Mucosa of descending colon (tissue), 3 donors: ENCODE results near the gene TRANK1. TPM values are rescaled to one million over a fixed set of nuclear protein-coding genes. Genes with fewer than 3 reads are reported as not detected.
"Not testable (repeated sequence)": the region's sequence is repeated elsewhere in the genome, so short reads cannot be mapped to it uniquely, and the experiment has no call there.

ENCODE experiments used
- ATAC-seq: fragments of 200-7000 bp; cut with Tn5 transposase; one replicate; pipeline ENCODE4 v1.9.1; 2020; ENCODE audit warnings: mild to moderate bottlenecking, moderate library complexity
- DNase-seq, 3 donors: peaks; one replicate each; pipeline ENCODE4 v3.0.0-alpha.2; 2020
- H3K36me3 ChIP-seq: fragments of 200-600 bp; one replicate; pipeline ENCODE4 v1.8.0; 2021; ENCODE audit warnings: low read depth, mild to moderate bottlenecking
- H3K4me1 ChIP-seq: fragments of 200-600 bp; one replicate; pipeline ENCODE4 v1.8.0; 2021; ENCODE audit warnings: low read depth, mild to moderate bottlenecking
- H3K4me3 ChIP-seq: fragments of 200-600 bp; one replicate; pipeline ENCODE4 v1.8.0; 2021; ENCODE audit warnings: mild to moderate bottlenecking
- H3K9me3 ChIP-seq: fragments of 200-600 bp; one replicate; pipeline ENCODE4 v1.8.0; 2021; ENCODE audit warnings: mild to moderate bottlenecking
- intact Hi-C, 2 donors: fragments of 100-400 bp; cut with DNase I in 1 of 2; cut with micrococcal nuclease in 1 of 2; formaldehyde crosslinking; loops; one replicate each; pipeline versions ENCODE4 v1.11.0 to v1.11.1; 2022; cut with DNase I, micrococcal nuclease
- total RNA-seq, 3 donors: library from RNA; stranded (reverse); fragmentation: NEBNext Ultra II Directional in 2 of 3; extraction: Animal tissue kit (Norgen Biotek cat#: 25700) in 2 of 3; gene quantifications; one replicate each; pipeline versions ENCODE4 v1.2.1 to v1.2.4, GENCODE V29; 2021 to 2023
- TF ChIP-seq, protein P1 (sequence below): fragments of 200-600 bp; IDR thresholded peaks from one replicate; pipeline ENCODE4 v1.8.0; 2022; ENCODE audit warnings: antibody characterized with exemption, mild to moderate bottlenecking
- donor health status: DM: no; HTN: no; CAD: no; lungs with moderate emphysema.
- donor health status: DM: no; HTN: no; CAD: no.
- donor health status: DM: no; HTN: yes; CAD: no.

The TRANK1 gene
- total RNA-seq, 3 donors from 2014 or later: 78.6 to 163 (median 97.3) TPM

DNA sequence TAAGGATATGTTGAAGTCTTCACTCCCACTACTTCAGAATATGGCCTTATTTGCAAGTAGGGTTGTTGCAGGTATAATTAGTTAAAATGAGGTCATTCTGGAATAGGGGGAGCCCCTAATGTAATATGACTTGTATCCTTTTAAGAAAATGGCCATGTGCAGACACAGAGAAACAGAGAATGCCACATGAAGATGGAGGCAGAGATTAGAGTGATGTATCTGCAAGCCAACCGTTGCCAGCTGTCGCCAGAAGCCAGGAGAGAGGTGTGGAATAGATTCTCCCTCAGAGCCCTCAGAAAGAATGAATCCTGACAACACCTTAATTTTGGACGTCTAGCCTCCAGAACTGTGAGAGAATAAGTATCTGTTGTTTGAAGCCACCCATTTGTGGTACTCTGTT, 11.3 kb upstream of the TRANK1 start:
- intact Hi-C loops: no loop called here
- H3K4me3 ChIP-seq: no peak overlapping the region
- H3K4me1 ChIP-seq: peaks cover 6% of the 10 kb centered on the region
- no peaks in the 10 kb centered on the region for H3K9me3 ChIP-seq
- no peak for DNase-seq
- no peak for ATAC-seq
- no peaks in the 10 kb centered on the region for H3K36me3 ChIP-seq
- TF ChIP-seq, protein P1, sequence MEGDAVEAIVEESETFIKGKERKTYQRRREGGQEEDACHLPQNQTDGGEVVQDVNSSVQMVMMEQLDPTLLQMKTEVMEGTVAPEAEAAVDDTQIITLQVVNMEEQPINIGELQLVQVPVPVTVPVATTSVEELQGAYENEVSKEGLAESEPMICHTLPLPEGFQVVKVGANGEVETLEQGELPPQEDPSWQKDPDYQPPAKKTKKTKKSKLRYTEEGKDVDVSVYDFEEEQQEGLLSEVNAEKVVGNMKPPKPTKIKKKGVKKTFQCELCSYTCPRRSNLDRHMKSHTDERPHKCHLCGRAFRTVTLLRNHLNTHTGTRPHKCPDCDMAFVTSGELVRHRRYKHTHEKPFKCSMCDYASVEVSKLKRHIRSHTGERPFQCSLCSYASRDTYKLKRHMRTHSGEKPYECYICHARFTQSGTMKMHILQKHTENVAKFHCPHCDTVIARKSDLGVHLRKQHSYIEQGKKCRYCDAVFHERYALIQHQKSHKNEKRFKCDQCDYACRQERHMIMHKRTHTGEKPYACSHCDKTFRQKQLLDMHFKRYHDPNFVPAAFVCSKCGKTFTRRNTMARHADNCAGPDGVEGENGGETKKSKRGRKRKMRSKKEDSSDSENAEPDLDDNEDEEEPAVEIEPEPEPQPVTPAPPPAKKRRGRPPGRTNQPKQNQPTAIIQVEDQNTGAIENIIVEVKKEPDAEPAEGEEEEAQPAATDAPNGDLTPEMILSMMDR: no peak

DNA sequence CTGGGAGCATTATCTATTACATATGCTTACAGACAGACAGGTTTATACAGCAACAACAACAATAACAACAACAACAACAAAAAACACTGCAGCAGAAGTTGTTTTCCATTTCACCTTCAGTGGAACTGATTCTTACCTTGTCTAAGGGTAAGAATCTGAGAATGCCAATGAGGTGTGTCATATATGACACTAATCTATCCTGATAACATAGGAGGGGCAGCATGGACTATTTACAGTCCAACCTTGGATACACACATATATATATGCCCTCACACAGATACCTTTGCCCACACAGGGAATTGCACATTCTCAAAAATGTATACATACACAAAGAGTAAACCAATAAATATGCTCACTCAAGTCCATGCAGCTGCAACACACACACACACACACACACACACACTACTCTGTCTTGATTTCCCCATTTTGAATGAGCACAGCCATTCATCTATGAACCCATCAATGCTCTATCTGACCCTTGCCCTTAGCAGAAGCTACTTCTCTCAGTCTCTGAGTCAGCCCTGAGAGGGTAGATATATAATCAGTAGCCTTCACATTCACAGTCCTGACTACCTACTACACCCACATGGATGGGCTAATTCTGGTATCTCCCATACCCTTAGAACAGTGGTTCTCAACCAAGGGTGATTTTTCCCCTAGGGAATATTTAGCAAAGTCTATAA, 9.7 kb upstream of the TRANK1 start:
- Histone ChIP-seq H3K4me1 (peaks cover 6% of the 10 kb centered on the region), H3K4me3 (no peak overlapping the region), H3K36me3 (no peaks in the 10 kb centered on the region), H3K9me3 (no peaks in the 10 kb centered on the region)
- ATAC-seq (peak; percentile 79), DNase-seq (peak in 1 of 3 donors; percentile 54)
- intact Hi-C loops: no loop called here
- TF ChIP-seq, protein P1: no peak

DNA sequence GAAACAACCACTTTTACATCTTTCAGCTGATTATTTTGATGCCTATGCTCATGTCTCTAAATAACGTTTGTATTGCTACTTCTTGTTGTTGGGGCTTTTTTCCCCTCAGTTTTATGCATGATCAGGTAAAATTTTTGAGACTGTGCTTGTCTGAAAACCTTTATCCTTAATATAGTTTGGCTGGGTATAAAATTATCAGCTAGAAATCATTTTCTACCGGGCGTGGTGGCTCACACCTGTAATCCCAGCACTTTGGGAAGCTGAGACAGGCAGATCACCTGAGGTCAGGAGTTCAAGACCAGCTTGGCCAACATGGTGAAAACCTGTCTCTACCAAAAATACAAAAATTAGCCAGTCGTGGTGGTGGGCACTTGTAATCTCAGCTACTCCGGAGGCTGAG, 3.0 kb upstream of the TRANK1 start:
- not testable (repeated sequence) for H3K4me3 ChIP-seq

DNA sequence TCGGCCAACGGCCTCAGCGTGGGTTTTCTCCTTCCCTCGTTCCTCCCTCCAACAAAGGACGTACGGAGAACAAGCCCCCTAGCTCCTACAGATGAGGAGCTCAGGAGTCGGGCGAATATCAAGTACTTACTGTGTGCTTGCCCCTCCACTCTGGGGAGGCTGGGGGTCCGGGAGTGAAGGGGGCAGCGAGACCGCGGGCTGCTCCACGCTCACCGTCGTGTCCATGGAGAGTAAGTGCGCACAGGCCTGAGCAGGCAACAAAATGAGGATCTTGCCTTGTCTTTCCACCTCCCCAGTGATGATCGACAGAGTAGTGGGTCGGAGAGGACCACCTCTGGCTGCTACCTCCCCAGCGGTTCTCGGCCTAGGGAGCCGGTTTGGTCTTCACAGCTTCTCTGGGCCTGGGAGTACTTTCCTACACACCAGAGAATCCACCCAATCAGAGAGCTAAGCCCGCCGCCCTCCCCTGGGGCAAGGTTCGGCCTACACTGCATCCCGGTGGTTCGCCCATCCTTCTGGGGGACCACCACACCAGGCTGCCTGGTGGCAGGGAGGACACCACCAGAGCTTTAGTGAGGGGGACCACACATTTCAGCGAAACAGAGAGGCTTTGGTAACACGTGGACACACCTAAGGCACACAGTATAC, 603 bp upstream of the TRANK1 start:
- Histone ChIP-seq H3K4me1 (peaks cover 22% of the 10 kb centered on the region), H3K4me3 (no peak overlapping the region), H3K36me3 (no peaks in the 10 kb centered on the region), H3K9me3 (peaks cover 7% of the 10 kb centered on the region)
- TF ChIP-seq, protein P1: no peak
- no peak for ATAC-seq
- peak in 1 of 3 donors; percentile 61 for DNase-seq
- intact Hi-C loops: no loop called here

More for the DNA sequence above, 3.0 kb upstream of the TRANK1 start:
- peaks cover 11% of the 10 kb centered on the region for H3K4me1 ChIP-seq
- ATAC-seq, DNase-seq, H3K36me3 ChIP-seq, H3K9me3 ChIP-seq, intact Hi-C loops: not testable (repeated sequence)

DNA sequence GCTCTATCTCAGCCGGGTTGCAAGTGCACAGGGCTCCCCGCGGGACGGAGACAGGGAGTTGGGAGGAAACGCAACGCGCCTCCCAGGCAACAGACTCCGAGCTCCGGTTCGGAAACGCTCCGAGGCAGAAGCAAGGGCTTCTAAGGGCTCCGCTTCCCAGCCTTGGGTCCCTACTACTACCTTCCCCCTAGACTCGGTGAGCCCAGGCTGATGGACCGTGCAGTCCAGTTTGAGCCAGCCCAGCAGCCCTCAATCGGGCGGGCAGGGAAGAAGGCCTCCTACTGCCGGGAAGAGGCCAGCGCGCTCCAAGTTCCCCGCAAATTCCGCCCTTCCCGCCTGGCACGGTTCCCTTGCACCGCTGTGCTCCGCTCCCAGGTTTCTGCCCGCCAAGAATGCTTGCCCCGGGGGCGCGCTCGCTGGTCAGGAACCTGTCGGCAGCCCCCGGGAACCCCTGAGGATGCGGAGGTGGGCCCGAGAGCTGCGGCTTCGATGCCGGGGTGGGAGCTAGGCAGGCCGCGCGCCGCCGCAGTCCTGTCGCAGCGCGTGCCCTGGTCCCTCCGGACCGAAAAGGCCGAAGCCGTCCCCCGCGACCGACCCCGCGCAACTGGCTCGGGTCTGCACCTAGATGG, 728 bp downstream of the TRANK1 start:
- intact Hi-C loops: no loop called here
- Histone ChIP-seq H3K9me3 (peaks cover 7% of the 10 kb centered on the region), H3K36me3 (no peaks in the 10 kb centered on the region), H3K4me1 (peaks cover 22% of the 10 kb centered on the region), H3K4me3 (peak overlapping the region; percentile 47)
- DNase-seq: peak; percentile 59 to 79 (median 74)
- ATAC-seq: peak; percentile 75
- TF ChIP-seq, protein P1: no peak

DNA sequence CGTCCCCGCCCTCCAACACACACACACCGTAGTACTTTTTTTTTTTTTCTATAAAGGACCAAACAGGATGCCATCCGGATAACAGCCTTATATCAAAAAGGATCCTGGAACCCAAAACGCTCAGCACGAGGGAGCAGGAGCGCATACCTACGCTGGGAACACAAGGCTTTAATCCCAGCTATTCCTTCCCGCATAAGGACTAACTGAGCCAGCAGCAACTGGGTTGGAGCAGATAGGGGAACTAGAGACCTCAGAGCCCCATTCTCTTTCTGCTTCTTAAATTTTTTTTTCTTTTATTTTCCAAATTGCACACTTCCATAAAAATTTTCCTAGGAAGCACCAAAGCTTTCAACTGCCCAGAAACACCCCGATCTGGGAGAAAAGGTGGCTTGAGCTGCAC, 1.3 kb downstream of the TRANK1 start:
- peak overlapping the region; percentile 47 for H3K4me3 ChIP-seq
- no peaks in the 10 kb centered on the region for H3K36me3 ChIP-seq
- H3K4me1 ChIP-seq: peaks cover 22% of the 10 kb centered on the region
- TF ChIP-seq, protein P1: no peak
- peaks cover 7% of the 10 kb centered on the region for H3K9me3 ChIP-seq
- ATAC-seq: no peak
- intact Hi-C loops: no loop called here
- DNase-seq: no peak
